Ureter (tissue), 1 donor: ENCODE measurements around the gene GUCD1. TPM values are rescaled to one million over a fixed set of nuclear protein-coding genes. Genes with fewer than 3 reads are reported as not detected.
A peak's percentile ranks its signal among the peaks of the same experiment; 100 is the strongest.

Experiments used
- DNase-seq: peaks from one replicate; pipeline ENCODE4 v3.0.0-alpha.2; 2020; ENCODE audit warnings: low spot score
- total RNA-seq: library from RNA; stranded (reverse); gene quantifications from one replicate; pipeline ENCODE4 v1.2.4, GENCODE V29; 2023
- donor health status: DM: yes; HTN: yes; CAD: no.

Gene GUCD1
- total RNA-seq, 1 donor from 2014 or later: 79.0 TPM

- DNase-seq: no peak
These were observed 51.0 kb downstream of the GUCD1 start for GRCh38 chr22:24503843-24504338.

GRCh38 chr22:24503137-24503842 is 51.6 kb downstream of the GUCD1 start:
- DNase-seq: peak; percentile 59

- DNase-seq: no peak
These were observed 52.4 kb downstream of the GUCD1 start for GRCh38 chr22:24502541-24502940.

GRCh38 chr22:24502034-24502433 is 52.9 kb downstream of the GUCD1 start:
- no peak for DNase-seq

GRCh38 chr22:24501301-24502005 is 53.5 kb downstream of the GUCD1 start:
- DNase-seq: no peak

- DNase-seq: no peak
These were observed 54.6 kb downstream of the GUCD1 start for GRCh38 chr22:24500277-24500820.

- no peak for DNase-seq
These were observed 55.1 kb downstream of the GUCD1 start for GRCh38 chr22:24499706-24500276.

- no peak for DNase-seq
These were observed 56.1 kb downstream of the GUCD1 start for GRCh38 chr22:24498824-24499223.

GRCh38 chr22:24497841-24498258 is 57.1 kb downstream of the GUCD1 start:
- DNase-seq: no peak

GRCh38 chr22:24496661-24497060 is 58.3 kb downstream of the GUCD1 start:
- DNase-seq: no peak

- DNase-seq: no peak
These were observed 58.7 kb downstream of the GUCD1 start for GRCh38 chr22:24496234-24496633.

- no peak for DNase-seq
These were observed 59.6 kb downstream of the GUCD1 start for GRCh38 chr22:24495365-24495675.

GRCh38 chr22:24494528-24495364 is 60.2 kb downstream of the GUCD1 start, which contains the start of gene UPB1:
Gene UPB1 (plus strand): TSS chr22:24495332. CDS start chr22:24495404, 72 bp downstream.
- no peak for DNase-seq

- no peak for DNase-seq
These were observed 60.8 kb downstream of the GUCD1 start for GRCh38 chr22:24494167-24494527.

GRCh38 chr22:24492391-24492790 is 62.5 kb downstream of the GUCD1 start:
- no peak for DNase-seq

Other genes with a start within 250 kb of the GUCD1 start
- gene ADORA2A, start 127.5 kb downstream of the GUCD1 start, total RNA-seq: 3.3 TPM
- 0.26 TPM for gene UPB1, start 59.8 kb downstream of the GUCD1 start, total RNA-seq
- gene SNRPD3, start 861 bp upstream of the GUCD1 start, total RNA-seq: 88.7 TPM
- gene LRRC75B, start 37.9 kb upstream of the GUCD1 start, total RNA-seq: 7.8 TPM
- gene GGT1, start 48.1 kb upstream of the GUCD1 start, total RNA-seq: 8.2 TPM
- gene PIWIL3, start 219.6 kb upstream of the GUCD1 start, total RNA-seq: not detected